PC-9 (cell line): ENCODE results near the gene HSPA4.

ENCODE experiments used
- CTCF ChIP-seq: fragments of 200-600 bp; sonication (generic); conservative IDR thresholded peaks from 2 replicates; pipeline ENCODE4 v1.6.1; 2017; ENCODE audit warnings: mixed run types, antibody characterized with exemption, mild to moderate bottlenecking, moderate library complexity
- EZH2 ChIP-seq: fragments of 200-600 bp; sonication (generic); IDR thresholded peaks from 2 replicates; pipeline ENCODE4 v1.8.0; 2017; ENCODE audit warnings: antibody characterized with exemption, low read depth

- TF ChIP-seq CTCF (no peak), EZH2 (no peak)
These were observed 78.7 kb downstream of the HSPA4 start for GRCh38 chr5:133130387-133131118.
